Measurements from ENCODE around the gene SLC38A10. TPM values are rescaled to one million over a fixed set of nuclear protein-coding genes. Genes with fewer than 3 reads are reported as not detected.
A peak's percentile ranks its signal among the peaks of the same experiment; 100 is the strongest.

The SLC38A10 gene
- total RNA-seq, 1 donor from 2014 or later, result 116 TPM

GRCh38 chr17:81258292-81258691 is 36.8 kb downstream of the SLC38A10 start:
- Mint-ChIP-seq H3K36me3 (ENCODE audit: low read depth) (peaks cover 4% of the 10 kb centered on the region), H3K4me1 (ENCODE audit: low read depth) (peaks cover 12% of the 10 kb centered on the region), H3K27me3 (ENCODE audit: low read depth) (no peaks in the 10 kb centered on the region), H3K9me3 (ENCODE audit: low read depth) (no peaks in the 10 kb centered on the region), H3K27ac (ENCODE audit: unreplicated experiment) (no peak overlapping the region), H3K4me3 (ENCODE audit: unreplicated experiment) (no peak overlapping the region)
- TF ChIP-seq, protein P1, sequence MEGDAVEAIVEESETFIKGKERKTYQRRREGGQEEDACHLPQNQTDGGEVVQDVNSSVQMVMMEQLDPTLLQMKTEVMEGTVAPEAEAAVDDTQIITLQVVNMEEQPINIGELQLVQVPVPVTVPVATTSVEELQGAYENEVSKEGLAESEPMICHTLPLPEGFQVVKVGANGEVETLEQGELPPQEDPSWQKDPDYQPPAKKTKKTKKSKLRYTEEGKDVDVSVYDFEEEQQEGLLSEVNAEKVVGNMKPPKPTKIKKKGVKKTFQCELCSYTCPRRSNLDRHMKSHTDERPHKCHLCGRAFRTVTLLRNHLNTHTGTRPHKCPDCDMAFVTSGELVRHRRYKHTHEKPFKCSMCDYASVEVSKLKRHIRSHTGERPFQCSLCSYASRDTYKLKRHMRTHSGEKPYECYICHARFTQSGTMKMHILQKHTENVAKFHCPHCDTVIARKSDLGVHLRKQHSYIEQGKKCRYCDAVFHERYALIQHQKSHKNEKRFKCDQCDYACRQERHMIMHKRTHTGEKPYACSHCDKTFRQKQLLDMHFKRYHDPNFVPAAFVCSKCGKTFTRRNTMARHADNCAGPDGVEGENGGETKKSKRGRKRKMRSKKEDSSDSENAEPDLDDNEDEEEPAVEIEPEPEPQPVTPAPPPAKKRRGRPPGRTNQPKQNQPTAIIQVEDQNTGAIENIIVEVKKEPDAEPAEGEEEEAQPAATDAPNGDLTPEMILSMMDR (IDR thresholded peaks at IDR 0.05), result peak; percentile 20
- no peak for DNase-seq (ENCODE audit: low spot score)

- peaks cover 16% of the 10 kb centered on the region for H3K4me1 Mint-ChIP-seq (ENCODE audit: low read depth)
- H3K36me3 Mint-ChIP-seq (ENCODE audit: low read depth), result peaks cover 2% of the 10 kb centered on the region
- H3K4me3 Mint-ChIP-seq (ENCODE audit: unreplicated experiment), result no peak overlapping the region
- no peaks in the 10 kb centered on the region for H3K27me3 Mint-ChIP-seq (ENCODE audit: low read depth)
- no peak for DNase-seq (ENCODE audit: low spot score)
- TF ChIP-seq, protein P1 (IDR thresholded peaks at IDR 0.05), result no peak
- no peak overlapping the region for H3K27ac Mint-ChIP-seq (ENCODE audit: unreplicated experiment)
- no peaks in the 10 kb centered on the region for H3K9me3 Mint-ChIP-seq (ENCODE audit: low read depth)
Observed at GRCh38 chr17:81257533-81257932, 37.6 kb downstream of the SLC38A10 start.

- H3K4me3 Mint-ChIP-seq (ENCODE audit: unreplicated experiment), result no peak overlapping the region
Observed at GRCh38 chr17:81256616-81257015, 38.5 kb downstream of the SLC38A10 start.

DNA sequence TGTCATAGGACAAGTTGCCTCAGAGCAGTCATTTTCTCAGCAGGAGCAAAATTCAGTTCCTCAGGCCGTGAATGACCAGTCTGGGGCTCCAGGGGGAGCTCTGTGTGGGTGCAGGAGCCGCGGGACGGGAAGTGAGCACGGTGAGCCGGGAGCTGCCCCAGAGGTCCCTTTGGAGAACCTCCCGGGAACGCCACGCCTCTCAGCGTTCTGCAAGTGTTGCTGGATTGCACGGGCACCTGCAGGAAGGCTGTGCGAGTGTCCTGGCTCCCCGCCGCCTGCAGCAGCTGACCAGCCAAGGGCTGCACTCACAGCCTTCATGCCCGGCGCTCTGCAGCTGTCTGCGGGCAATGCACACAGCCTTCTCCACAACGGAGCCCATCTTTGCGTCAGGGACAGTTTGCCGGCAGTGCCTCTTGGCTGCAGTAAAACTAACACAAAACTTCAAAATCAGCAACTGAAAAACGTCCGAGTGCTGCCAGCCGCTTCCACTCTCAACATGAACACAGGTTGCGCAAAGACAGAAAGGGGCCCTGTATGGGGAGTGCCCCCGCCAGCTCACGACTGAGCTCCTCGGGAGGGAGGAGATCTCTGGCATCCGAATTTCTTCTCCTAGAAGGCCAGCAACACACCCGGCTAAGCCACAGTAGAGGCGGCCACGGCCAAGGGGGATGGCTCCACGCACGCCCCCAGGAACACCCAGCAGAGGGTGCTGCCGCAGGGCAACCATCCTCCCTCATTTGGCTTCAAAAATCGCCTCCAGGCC is 40.0 kb downstream of the SLC38A10 start:
- TF ChIP-seq, protein P1 (IDR thresholded peaks at IDR 0.05), result peak; percentile 77
- no peak overlapping the region for H3K4me3 Mint-ChIP-seq (ENCODE audit: unreplicated experiment)
- peaks cover 16% of the 10 kb centered on the region for H3K4me1 Mint-ChIP-seq (ENCODE audit: low read depth)
- H3K27me3 Mint-ChIP-seq (ENCODE audit: low read depth), result no peaks in the 10 kb centered on the region
- H3K27ac Mint-ChIP-seq (ENCODE audit: unreplicated experiment), result peak overlapping the region; percentile 41
- no peaks in the 10 kb centered on the region for H3K9me3 Mint-ChIP-seq (ENCODE audit: low read depth)
- peaks cover 4% of the 10 kb centered on the region for H3K36me3 Mint-ChIP-seq (ENCODE audit: low read depth)
- DNase-seq (ENCODE audit: low spot score), result no peak

More at GRCh38 chr17:81256616-81257015, 38.5 kb downstream of the SLC38A10 start:
- TF ChIP-seq, protein P1 (IDR thresholded peaks at IDR 0.05), result no peak
- peaks cover 16% of the 10 kb centered on the region for H3K4me1 Mint-ChIP-seq (ENCODE audit: low read depth)
- H3K36me3 Mint-ChIP-seq (ENCODE audit: low read depth), result peaks cover 4% of the 10 kb centered on the region
- DNase-seq (ENCODE audit: low spot score), result no peak
- no peaks in the 10 kb centered on the region for H3K27me3 Mint-ChIP-seq (ENCODE audit: low read depth)
- H3K9me3 Mint-ChIP-seq (ENCODE audit: low read depth), result no peaks in the 10 kb centered on the region
- no peak overlapping the region for H3K27ac Mint-ChIP-seq (ENCODE audit: unreplicated experiment)

GRCh38 chr17:81253358-81254131 is 41.6 kb downstream of the SLC38A10 start:
- Mint-ChIP-seq H3K27ac (ENCODE audit: unreplicated experiment) (peak overlapping the region; percentile 27), H3K4me3 (ENCODE audit: unreplicated experiment) (no peak overlapping the region), H3K9me3 (ENCODE audit: low read depth) (no peaks in the 10 kb centered on the region), H3K36me3 (ENCODE audit: low read depth) (peaks cover 4% of the 10 kb centered on the region), H3K27me3 (ENCODE audit: low read depth) (no peaks in the 10 kb centered on the region), H3K4me1 (ENCODE audit: low read depth) (peaks cover 16% of the 10 kb centered on the region)
- DNase-seq (ENCODE audit: low spot score), result no peak
- TF ChIP-seq, protein P1 (IDR thresholded peaks at IDR 0.05), result peak; percentile 87
